ENCODE data around the gene SLC24A5. TPM values are rescaled to one million over a fixed set of nuclear protein-coding genes. Genes with fewer than 3 reads are reported as not detected.

Gene SLC24A5
- total RNA-seq, 1 experiment from 2014 or later = not detected

DNA sequence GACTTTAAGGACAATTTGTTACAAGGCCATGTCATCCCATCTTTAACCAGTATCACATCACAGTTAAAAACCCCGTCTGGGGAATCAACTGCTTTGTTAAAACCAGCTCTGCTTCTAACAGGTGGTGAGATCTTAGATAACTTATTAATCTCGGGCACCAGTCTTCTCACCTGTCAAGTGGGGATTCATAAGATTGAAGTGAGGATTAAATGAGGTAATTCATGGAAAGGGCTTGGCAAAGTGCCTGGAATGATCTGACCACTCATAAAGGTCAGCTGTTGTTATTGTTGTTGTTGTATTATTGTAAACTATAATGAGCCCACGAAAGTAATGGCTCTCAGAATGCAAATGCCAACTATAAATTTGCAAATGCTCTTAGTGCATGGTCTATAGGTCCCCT lies 30.1 kb upstream of the SLC24A5 start:
- Histone ChIP-seq H3K9me3 (ENCODE audit: control insufficient read depth, low read depth, low read length) (peaks cover 21% of the 10 kb centered on the region), H4K5ac (ENCODE audit: insufficient read length, low read depth, low read length) (no peak overlapping the region), H3K4me2 (ENCODE audit: insufficient read depth, insufficient read length, low read length) (no peak overlapping the region), H3K4me1 (ENCODE audit: insufficient read depth, low read length) (no peaks in the 10 kb centered on the region), H2BK120ac (ENCODE audit: low read depth, low read length, poor library complexity, severe bottlenecking) (no peak overlapping the region), H3K23me2 (ENCODE audit: insufficient read length, low read depth, low read length, poor library complexity, severe bottlenecking) (no peaks in the 10 kb centered on the region), H2BK15ac (ENCODE audit: low read depth, low read length) (no peak overlapping the region), H3T11ph (ENCODE audit: low read length) (no peak overlapping the region), H4K91ac (ENCODE audit: insufficient read length, low read depth, low read length) (no peak overlapping the region), H4K8ac (replicated peaks; ENCODE audit: insufficient read length, low read depth, low read length) (no peak overlapping the region), H3K56ac (ENCODE audit: insufficient read length, low read depth, low read length) (no peak overlapping the region), H3K18ac (ENCODE audit: insufficient read length, low read depth, low read length) (no peak overlapping the region), H3K27ac (ENCODE audit: insufficient read length, low read depth, low read length) (no peak overlapping the region), H3K14ac (ENCODE audit: insufficient read depth, low read length) (no peak overlapping the region), H3K4ac (ENCODE audit: low read depth, low read length) (no peak overlapping the region), H2AK5ac (ENCODE audit: insufficient read length, low read length) (no peak overlapping the region), H3K9ac (ENCODE audit: extremely low read depth, insufficient read length, low read length) (no peak overlapping the region), H2BK5ac (ENCODE audit: insufficient read length, low read length) (no peak overlapping the region), H2BK20ac (ENCODE audit: low read depth, low read length, poor library complexity, severe bottlenecking) (no peak overlapping the region), H3K23ac (ENCODE audit: insufficient read length, low read depth, low read length) (no peak overlapping the region), H2AFZ (ENCODE audit: low read length) (no peak overlapping the region), H3K79me2 (ENCODE audit: insufficient read depth, low read length) (no peaks in the 10 kb centered on the region), H4K20me1 (ENCODE audit: control insufficient read depth, insufficient read depth, insufficient read length) (no peaks in the 10 kb centered on the region), H3K27me3 (ENCODE audit: insufficient read depth, low read length) (no peaks in the 10 kb centered on the region), H2BK12ac (ENCODE audit: insufficient read length, low read depth, low read length) (no peak overlapping the region), H3K79me1 (ENCODE audit: insufficient read depth, low read depth, low read length, poor library complexity, severe bottlenecking) (no peaks in the 10 kb centered on the region)
- peaks cover 12 to 16% (median 15%) of the 10 kb centered on the region in 3 experiments for H3K36me3 Mint-ChIP-seq (ENCODE audit: insufficient read depth in 1 of 3, low read depth in 3 of 3)
- WGBS (ENCODE audit: extremely low coverage, insufficient read length, low lambda C conversion rate) = no CpG with 5 or more reads among the region's 3 CpGs
- DNase-seq = no peak
- H3K4me1 Mint-ChIP-seq = peaks cover 4 to 6% of the 10 kb centered on the region in 2 experiments; a peak in 1 of 4 replicates
- TF ChIP-seq, protein P1, sequence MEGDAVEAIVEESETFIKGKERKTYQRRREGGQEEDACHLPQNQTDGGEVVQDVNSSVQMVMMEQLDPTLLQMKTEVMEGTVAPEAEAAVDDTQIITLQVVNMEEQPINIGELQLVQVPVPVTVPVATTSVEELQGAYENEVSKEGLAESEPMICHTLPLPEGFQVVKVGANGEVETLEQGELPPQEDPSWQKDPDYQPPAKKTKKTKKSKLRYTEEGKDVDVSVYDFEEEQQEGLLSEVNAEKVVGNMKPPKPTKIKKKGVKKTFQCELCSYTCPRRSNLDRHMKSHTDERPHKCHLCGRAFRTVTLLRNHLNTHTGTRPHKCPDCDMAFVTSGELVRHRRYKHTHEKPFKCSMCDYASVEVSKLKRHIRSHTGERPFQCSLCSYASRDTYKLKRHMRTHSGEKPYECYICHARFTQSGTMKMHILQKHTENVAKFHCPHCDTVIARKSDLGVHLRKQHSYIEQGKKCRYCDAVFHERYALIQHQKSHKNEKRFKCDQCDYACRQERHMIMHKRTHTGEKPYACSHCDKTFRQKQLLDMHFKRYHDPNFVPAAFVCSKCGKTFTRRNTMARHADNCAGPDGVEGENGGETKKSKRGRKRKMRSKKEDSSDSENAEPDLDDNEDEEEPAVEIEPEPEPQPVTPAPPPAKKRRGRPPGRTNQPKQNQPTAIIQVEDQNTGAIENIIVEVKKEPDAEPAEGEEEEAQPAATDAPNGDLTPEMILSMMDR (conservative IDR thresholded peaks at IDR 0.05) = no peak
- no peaks in the 10 kb centered on the region for H3K27me3 Mint-ChIP-seq (ENCODE audit: low read depth)
- H3K9me3 Mint-ChIP-seq = peaks cover 15 to 25% of the 10 kb centered on the region in 2 experiments
- H3K4me3 Mint-ChIP-seq = no peak overlapping the region
- no peak overlapping the region for H3K27ac Mint-ChIP-seq
